ENCODE data around the gene GGN. TPM values are rescaled to one million over a fixed set of nuclear protein-coding genes. Genes with fewer than 3 reads are reported as not detected.

Gene GGN
- total and polyA plus RNA-seq, 9 of the 15 experiments (the other 6 are each of a cell fraction or from before 2014, with no cell fraction given), result 0.15 to 0.33 TPM; not detected in 7

DNA sequence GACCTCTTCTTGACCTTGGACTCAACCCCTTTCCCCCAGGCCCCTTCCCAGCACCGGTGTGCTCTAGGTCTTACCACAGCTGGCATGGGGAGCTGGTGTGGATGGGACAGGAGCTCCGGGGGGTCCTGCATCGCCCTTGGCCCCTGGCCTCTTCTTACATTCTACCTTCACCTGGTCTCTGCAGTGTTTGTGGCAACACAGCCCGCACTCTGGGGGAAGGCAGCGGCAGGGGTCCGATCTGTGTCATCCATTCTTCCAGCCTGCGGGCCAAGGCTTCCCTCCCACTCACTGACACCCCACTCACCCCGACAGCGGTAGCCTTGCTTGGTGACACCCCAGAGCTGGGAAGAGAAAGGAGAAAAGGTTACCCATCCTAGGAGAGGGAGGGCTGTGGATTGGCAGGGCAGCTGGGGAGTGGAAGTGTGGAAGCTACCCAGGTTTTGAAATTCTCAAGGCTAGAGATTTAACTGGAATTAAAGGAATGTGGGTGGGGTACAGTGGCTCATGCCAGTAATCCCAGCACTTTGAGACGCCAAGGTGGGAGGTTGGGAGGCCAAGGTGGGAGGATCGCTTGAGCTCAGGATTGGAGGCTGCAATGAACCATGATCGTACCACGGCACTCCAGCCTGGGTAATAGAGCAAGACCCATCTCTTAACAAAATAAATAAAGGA, 23.3 kb upstream of the GGN start:
- Histone ChIP-seq H3K4me2 (ENCODE audit: insufficient read depth, low read length) (no peak overlapping the region), H4K20me1 (replicated peaks; ENCODE audit: control insufficient read depth, insufficient read depth, low read length) (no peaks in the 10 kb centered on the region), H3K4me3 (no peak overlapping the region), H3K79me2 (ENCODE audit: control insufficient read depth, insufficient read depth, low read length) (no peaks in the 10 kb centered on the region), H3K4me1 (replicated peaks in 1 of 2; ENCODE audit: control insufficient read depth in 2 of 2, insufficient read depth in 2 of 2, low read length in 2 of 2) (peaks cover 29 to 48% of the 10 kb centered on the region in 2 experiments; a peak in 4 of 5 replicates), H3K9me3 (replicated peaks; ENCODE audit: control insufficient read depth, insufficient read depth, low read depth, low read length) (no peaks in the 10 kb centered on the region), H3K27ac (ENCODE audit: extremely low read depth, low read depth, low read length) (no peak overlapping the region; the same call in 2 of the 3 replicates), H3K9me1 (ENCODE audit: control insufficient read depth, insufficient read depth, low read length) (peaks cover 5% of the 10 kb centered on the region), H3K9ac (ENCODE audit: insufficient read depth in 1 of 2, low read depth in 2 of 2, low read length in 2 of 2) (peak overlapping the region in 1 of 2 experiments; percentile 81; a peak in 2 of 4 replicates), H3K27me3 (ENCODE audit: control insufficient read depth in 2 of 2, insufficient read depth in 2 of 2, low read length in 2 of 2) (no peaks in the 10 kb centered on the region), H2AFZ (ENCODE audit: low read depth, low read length) (no peak overlapping the region), H3K36me3 (ENCODE audit: control insufficient read depth, insufficient read depth, low read length) (peaks cover 16% of the 10 kb centered on the region; the same call in 2 of the 3 replicates)
- no peak for ATAC-seq
- no peak for DNase-seq (ENCODE audit: extremely low read depth in 1 of 4, low spot score in 3 of 4)
- no peak for FAIRE-seq
- 66% methylated on average over 9 of the region's 13 CpGs for WGBS (ENCODE audit: insufficient coverage, low coverage, missing lambda C conversion rate)
- intact Hi-C loops (cut with micrococcal nuclease) (loop anchor here (5.0 kb wide), 1 partner anchor 96 kb away; no protein-coding TSS in a partner anchor), in situ Hi-C loops (cut with MboI) (no loop called here)
- ChIA-PET POLR2A (interaction anchor here (0.6 to 1.7 kb wide), 3 partner anchors 13 to 276 kb away, joined by 3 to 4 read pairs (median 3); partner anchors contain the start of gene CATSPERG), CTCF (ENCODE audit: low intra/inter-chr PET ratio) (no interaction called here)
- TF ChIP-seq, protein P1, sequence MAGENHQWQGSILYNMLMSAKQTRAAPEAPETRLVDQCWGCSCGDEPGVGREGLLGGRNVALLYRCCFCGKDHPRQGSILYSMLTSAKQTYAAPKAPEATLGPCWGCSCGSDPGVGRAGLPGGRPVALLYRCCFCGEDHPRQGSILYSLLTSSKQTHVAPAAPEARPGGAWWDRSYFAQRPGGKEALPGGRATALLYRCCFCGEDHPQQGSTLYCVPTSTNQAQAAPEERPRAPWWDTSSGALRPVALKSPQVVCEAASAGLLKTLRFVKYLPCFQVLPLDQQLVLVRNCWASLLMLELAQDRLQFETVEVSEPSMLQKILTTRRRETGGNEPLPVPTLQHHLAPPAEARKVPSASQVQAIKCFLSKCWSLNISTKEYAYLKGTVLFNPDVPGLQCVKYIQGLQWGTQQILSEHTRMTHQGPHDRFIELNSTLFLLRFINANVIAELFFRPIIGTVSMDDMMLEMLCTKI (IDR thresholded peaks at IDR 0.05; ENCODE audit: partially characterized antibody), result no peak
- TF ChIP-seq EHMT2 (IDR thresholded peaks at IDR 0.05) (no peak), ZNF143 (CRISPR knock-in tag; IDR thresholded peaks at IDR 0.05) (no peak), POLR2G (IDR thresholded peaks at IDR 0.05; ENCODE audit: low read depth, low read length) (peak; percentile 66; the same call in 1 of the 2 replicates), FOXA1 (IDR thresholded peaks at IDR 0.05; ENCODE audit: borderline replicate concordance) (no peak)
- TF ChIP-seq, protein P2, sequence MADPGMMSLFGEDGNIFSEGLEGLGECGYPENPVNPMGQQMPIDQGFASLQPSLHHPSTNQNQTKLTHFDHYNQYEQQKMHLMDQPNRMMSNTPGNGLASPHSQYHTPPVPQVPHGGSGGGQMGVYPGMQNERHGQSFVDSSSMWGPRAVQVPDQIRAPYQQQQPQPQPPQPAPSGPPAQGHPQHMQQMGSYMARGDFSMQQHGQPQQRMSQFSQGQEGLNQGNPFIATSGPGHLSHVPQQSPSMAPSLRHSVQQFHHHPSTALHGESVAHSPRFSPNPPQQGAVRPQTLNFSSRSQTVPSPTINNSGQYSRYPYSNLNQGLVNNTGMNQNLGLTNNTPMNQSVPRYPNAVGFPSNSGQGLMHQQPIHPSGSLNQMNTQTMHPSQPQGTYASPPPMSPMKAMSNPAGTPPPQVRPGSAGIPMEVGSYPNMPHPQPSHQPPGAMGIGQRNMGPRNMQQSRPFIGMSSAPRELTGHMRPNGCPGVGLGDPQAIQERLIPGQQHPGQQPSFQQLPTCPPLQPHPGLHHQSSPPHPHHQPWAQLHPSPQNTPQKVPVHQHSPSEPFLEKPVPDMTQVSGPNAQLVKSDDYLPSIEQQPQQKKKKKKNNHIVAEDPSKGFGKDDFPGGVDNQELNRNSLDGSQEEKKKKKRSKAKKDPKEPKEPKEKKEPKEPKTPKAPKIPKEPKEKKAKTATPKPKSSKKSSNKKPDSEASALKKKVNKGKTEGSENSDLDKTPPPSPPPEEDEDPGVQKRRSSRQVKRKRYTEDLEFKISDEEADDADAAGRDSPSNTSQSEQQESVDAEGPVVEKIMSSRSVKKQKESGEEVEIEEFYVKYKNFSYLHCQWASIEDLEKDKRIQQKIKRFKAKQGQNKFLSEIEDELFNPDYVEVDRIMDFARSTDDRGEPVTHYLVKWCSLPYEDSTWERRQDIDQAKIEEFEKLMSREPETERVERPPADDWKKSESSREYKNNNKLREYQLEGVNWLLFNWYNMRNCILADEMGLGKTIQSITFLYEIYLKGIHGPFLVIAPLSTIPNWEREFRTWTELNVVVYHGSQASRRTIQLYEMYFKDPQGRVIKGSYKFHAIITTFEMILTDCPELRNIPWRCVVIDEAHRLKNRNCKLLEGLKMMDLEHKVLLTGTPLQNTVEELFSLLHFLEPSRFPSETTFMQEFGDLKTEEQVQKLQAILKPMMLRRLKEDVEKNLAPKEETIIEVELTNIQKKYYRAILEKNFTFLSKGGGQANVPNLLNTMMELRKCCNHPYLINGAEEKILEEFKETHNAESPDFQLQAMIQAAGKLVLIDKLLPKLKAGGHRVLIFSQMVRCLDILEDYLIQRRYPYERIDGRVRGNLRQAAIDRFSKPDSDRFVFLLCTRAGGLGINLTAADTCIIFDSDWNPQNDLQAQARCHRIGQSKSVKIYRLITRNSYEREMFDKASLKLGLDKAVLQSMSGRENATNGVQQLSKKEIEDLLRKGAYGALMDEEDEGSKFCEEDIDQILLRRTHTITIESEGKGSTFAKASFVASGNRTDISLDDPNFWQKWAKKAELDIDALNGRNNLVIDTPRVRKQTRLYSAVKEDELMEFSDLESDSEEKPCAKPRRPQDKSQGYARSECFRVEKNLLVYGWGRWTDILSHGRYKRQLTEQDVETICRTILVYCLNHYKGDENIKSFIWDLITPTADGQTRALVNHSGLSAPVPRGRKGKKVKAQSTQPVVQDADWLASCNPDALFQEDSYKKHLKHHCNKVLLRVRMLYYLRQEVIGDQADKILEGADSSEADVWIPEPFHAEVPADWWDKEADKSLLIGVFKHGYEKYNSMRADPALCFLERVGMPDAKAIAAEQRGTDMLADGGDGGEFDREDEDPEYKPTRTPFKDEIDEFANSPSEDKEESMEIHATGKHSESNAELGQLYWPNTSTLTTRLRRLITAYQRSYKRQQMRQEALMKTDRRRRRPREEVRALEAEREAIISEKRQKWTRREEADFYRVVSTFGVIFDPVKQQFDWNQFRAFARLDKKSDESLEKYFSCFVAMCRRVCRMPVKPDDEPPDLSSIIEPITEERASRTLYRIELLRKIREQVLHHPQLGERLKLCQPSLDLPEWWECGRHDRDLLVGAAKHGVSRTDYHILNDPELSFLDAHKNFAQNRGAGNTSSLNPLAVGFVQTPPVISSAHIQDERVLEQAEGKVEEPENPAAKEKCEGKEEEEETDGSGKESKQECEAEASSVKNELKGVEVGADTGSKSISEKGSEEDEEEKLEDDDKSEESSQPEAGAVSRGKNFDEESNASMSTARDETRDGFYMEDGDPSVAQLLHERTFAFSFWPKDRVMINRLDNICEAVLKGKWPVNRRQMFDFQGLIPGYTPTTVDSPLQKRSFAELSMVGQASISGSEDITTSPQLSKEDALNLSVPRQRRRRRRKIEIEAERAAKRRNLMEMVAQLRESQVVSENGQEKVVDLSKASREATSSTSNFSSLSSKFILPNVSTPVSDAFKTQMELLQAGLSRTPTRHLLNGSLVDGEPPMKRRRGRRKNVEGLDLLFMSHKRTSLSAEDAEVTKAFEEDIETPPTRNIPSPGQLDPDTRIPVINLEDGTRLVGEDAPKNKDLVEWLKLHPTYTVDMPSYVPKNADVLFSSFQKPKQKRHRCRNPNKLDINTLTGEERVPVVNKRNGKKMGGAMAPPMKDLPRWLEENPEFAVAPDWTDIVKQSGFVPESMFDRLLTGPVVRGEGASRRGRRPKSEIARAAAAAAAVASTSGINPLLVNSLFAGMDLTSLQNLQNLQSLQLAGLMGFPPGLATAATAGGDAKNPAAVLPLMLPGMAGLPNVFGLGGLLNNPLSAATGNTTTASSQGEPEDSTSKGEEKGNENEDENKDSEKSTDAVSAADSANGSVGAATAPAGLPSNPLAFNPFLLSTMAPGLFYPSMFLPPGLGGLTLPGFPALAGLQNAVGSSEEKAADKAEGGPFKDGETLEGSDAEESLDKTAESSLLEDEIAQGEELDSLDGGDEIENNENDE (IDR thresholded peaks at IDR 0.05; ENCODE audit: low read depth, low read length), result no peak
- TF ChIP-seq, protein P3, sequence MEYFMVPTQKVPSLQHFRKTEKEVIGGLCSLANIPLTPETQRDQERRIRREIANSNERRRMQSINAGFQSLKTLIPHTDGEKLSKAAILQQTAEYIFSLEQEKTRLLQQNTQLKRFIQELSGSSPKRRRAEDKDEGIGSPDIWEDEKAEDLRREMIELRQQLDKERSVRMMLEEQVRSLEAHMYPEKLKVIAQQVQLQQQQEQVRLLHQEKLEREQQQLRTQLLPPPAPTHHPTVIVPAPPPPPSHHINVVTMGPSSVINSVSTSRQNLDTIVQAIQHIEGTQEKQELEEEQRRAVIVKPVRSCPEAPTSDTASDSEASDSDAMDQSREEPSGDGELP (CRISPR knock-in tag; IDR thresholded peaks at IDR 0.05; ENCODE audit: borderline replicate concordance), result 0 out of 2 replicates have a peak, but pooled peaks have one; percentile 17
- BruUV-seq (replicated peaks), result no TSS peak

All from K562 (cell line).